ENCODE measurements around the gene KDM5C.

Gene KDM5C

GRCh38 chrX:53237056-53237455 lies 12.0 kb upstream of the KDM5C start:
- TF ChIP-seq GATA2 (IDR thresholded peaks at IDR 0.05; ENCODE audit: low read depth, low read length): no peak
- no peak for TF ChIP-seq GATA3 (IDR thresholded peaks at IDR 0.05; ENCODE audit: low read depth, low read length)

- TF ChIP-seq GATA3 (IDR thresholded peaks at IDR 0.05; ENCODE audit: low read depth, low read length): no peak
- TF ChIP-seq GATA2 (IDR thresholded peaks at IDR 0.05; ENCODE audit: low read depth, low read length): no peak
These were observed 11.1 kb upstream of the KDM5C start for GRCh38 chrX:53236025-53236679.

GRCh38 chrX:53235566-53235965 lies 10.6 kb upstream of the KDM5C start:
- TF ChIP-seq GATA3 (IDR thresholded peaks at IDR 0.05; ENCODE audit: low read depth, low read length) (no peak), GATA2 (IDR thresholded peaks at IDR 0.05; ENCODE audit: low read depth, low read length) (no peak)

GRCh38 chrX:53234484-53234883 lies 9.5 kb upstream of the KDM5C start:
- no peak for TF ChIP-seq GATA2 (IDR thresholded peaks at IDR 0.05; ENCODE audit: low read depth, low read length)
- TF ChIP-seq GATA3 (IDR thresholded peaks at IDR 0.05; ENCODE audit: low read depth, low read length): no peak

- no peak for TF ChIP-seq GATA3 (IDR thresholded peaks at IDR 0.05; ENCODE audit: low read depth, low read length)
- no peak for TF ChIP-seq GATA2 (IDR thresholded peaks at IDR 0.05; ENCODE audit: low read depth, low read length)
These were observed 8.5 kb upstream of the KDM5C start for GRCh38 chrX:53233536-53233935.

GRCh38 chrX:53230116-53230515 lies 5.1 kb upstream of the KDM5C start:
- TF ChIP-seq GATA3 (IDR thresholded peaks at IDR 0.05; ENCODE audit: low read depth, low read length): no peak

- TF ChIP-seq GATA3 (IDR thresholded peaks at IDR 0.05; ENCODE audit: low read depth, low read length) (no peak), GATA2 (IDR thresholded peaks at IDR 0.05; ENCODE audit: low read depth, low read length) (no peak)
These were observed 2.3 kb upstream of the KDM5C start for GRCh38 chrX:53227224-53227765.

GRCh38 chrX:53223955-53224859 lies 800 bp downstream of the KDM5C start:
- TF ChIP-seq GATA3 (IDR thresholded peaks at IDR 0.05; ENCODE audit: low read depth, low read length) (no peak), GATA2 (IDR thresholded peaks at IDR 0.05; ENCODE audit: low read depth, low read length) (no peak)

- TF ChIP-seq GATA2 (IDR thresholded peaks at IDR 0.05; ENCODE audit: low read depth, low read length): no peak
- TF ChIP-seq GATA3 (IDR thresholded peaks at IDR 0.05; ENCODE audit: low read depth, low read length): no peak
These were observed 1.8 kb downstream of the KDM5C start for GRCh38 chrX:53223068-53223693.

- TF ChIP-seq GATA3 (IDR thresholded peaks at IDR 0.05; ENCODE audit: low read depth, low read length): no peak
- no peak for TF ChIP-seq GATA2 (IDR thresholded peaks at IDR 0.05; ENCODE audit: low read depth, low read length)
These were observed 13.5 kb downstream of the KDM5C start for GRCh38 chrX:53211391-53211978.

GRCh38 chrX:53196678-53197077 lies 28.3 kb downstream of the KDM5C start:
- no peak for TF ChIP-seq GATA2 (IDR thresholded peaks at IDR 0.05; ENCODE audit: low read depth, low read length)
- no peak for TF ChIP-seq GATA3 (IDR thresholded peaks at IDR 0.05; ENCODE audit: low read depth, low read length)

- TF ChIP-seq GATA2 (IDR thresholded peaks at IDR 0.05; ENCODE audit: low read depth, low read length) (no peak), GATA3 (IDR thresholded peaks at IDR 0.05; ENCODE audit: low read depth, low read length) (no peak)
These were observed 29.6 kb downstream of the KDM5C start for GRCh38 chrX:53195401-53195800.

GRCh38 chrX:53194308-53194707 lies 30.7 kb downstream of the KDM5C start:
- TF ChIP-seq GATA2 (IDR thresholded peaks at IDR 0.05; ENCODE audit: low read depth, low read length) (no peak), GATA3 (IDR thresholded peaks at IDR 0.05; ENCODE audit: low read depth, low read length) (no peak)

GRCh38 chrX:53193093-53193492 lies 31.9 kb downstream of the KDM5C start:
- no peak for TF ChIP-seq GATA2 (IDR thresholded peaks at IDR 0.05; ENCODE audit: low read depth, low read length)
- no peak for TF ChIP-seq GATA3 (IDR thresholded peaks at IDR 0.05; ENCODE audit: low read depth, low read length)

All from SH-SY5Y (cell line).